Measurements from ENCODE around the gene MICAL3.

GRCh38 chr22:17832665-17833064 lies 191.7 kb downstream of the MICAL3 start:
- no peak for TF ChIP-seq RAD21 (IDR thresholded peaks at IDR 0.05 in 1 of 2, conservative IDR thresholded peaks at IDR 0.05 in 1 of 2; ENCODE audit: low read depth in 2 of 2, low read length in 2 of 2)
- no peak for TF ChIP-seq POLR2AphosphoS5 (IDR thresholded peaks at IDR 0.05; ENCODE audit: low read depth, low read length)
- TF ChIP-seq, protein P1, sequence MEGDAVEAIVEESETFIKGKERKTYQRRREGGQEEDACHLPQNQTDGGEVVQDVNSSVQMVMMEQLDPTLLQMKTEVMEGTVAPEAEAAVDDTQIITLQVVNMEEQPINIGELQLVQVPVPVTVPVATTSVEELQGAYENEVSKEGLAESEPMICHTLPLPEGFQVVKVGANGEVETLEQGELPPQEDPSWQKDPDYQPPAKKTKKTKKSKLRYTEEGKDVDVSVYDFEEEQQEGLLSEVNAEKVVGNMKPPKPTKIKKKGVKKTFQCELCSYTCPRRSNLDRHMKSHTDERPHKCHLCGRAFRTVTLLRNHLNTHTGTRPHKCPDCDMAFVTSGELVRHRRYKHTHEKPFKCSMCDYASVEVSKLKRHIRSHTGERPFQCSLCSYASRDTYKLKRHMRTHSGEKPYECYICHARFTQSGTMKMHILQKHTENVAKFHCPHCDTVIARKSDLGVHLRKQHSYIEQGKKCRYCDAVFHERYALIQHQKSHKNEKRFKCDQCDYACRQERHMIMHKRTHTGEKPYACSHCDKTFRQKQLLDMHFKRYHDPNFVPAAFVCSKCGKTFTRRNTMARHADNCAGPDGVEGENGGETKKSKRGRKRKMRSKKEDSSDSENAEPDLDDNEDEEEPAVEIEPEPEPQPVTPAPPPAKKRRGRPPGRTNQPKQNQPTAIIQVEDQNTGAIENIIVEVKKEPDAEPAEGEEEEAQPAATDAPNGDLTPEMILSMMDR (IDR thresholded peaks at IDR 0.05; ENCODE audit: control extremely low read depth in 1 of 3, insufficient read depth in 1 of 3, low read depth in 1 of 3, low read length in 3 of 3): no peak
